Loucy (cell line): ENCODE data around the gene NSUN2.
"Not testable (repeated sequence)": the region's sequence is repeated elsewhere in the genome, so short reads cannot be mapped to it uniquely, and the experiment has no call there.

Experiments used
- H2AFZ ChIP-seq: fragments of 200-600 bp; sonication (generic); 2 replicates; pipeline ENCODE4 v1.6.0; 2016; ENCODE audit warnings: antibody characterized with exemption, mild to moderate bottlenecking, low read length, moderate library complexity
- H3F3A ChIP-seq: fragments of 200-600 bp; 2 replicates; pipeline ENCODE4 v1.6.0; 2016; ENCODE audit warnings: antibody characterized with exemption, low read depth, mild to moderate bottlenecking
- H3K27me3 ChIP-seq: fragments of 200-600 bp; sonication (generic); 2 replicates; pipeline ENCODE4 v1.6.1; 2014; ENCODE audit warnings: low read length, mild to moderate bottlenecking; ENCODE audit not compliant: insufficient read depth, poor library complexity, severe bottlenecking
- H3K36me3 ChIP-seq: fragments of 200-600 bp; sonication (generic); 2 replicates; pipeline ENCODE4 v1.6.1; 2016; ENCODE audit warnings: low read length; ENCODE audit not compliant: insufficient read depth
- H3K4me1 ChIP-seq: fragments of 200-600 bp; sonication (generic); 2 replicates; pipeline ENCODE4 v1.5.1; 2014; ENCODE audit warnings: low read length, mild to moderate bottlenecking; ENCODE audit not compliant: insufficient read depth, poor library complexity, severe bottlenecking
- H3K4me2 ChIP-seq: fragments of 200-600 bp; sonication (generic); 2 replicates; pipeline ENCODE4 v1.6.0; 2014; ENCODE audit warnings: antibody characterized with exemption, low read length, low read depth, mild to moderate bottlenecking; ENCODE audit not compliant: poor library complexity, severe bottlenecking
- H3K4me3 ChIP-seq: fragments of 200-600 bp; sonication (generic); 2 replicates; pipeline ENCODE4 v1.5.1; 2014; ENCODE audit warnings: low read length, mild to moderate bottlenecking, mixed read lengths; ENCODE audit not compliant: poor library complexity, severe bottlenecking
- H3K79me2 ChIP-seq: fragments of 200-600 bp; sonication (generic); 2 replicates; pipeline ENCODE4 v1.6.1; 2014; ENCODE audit warnings: low read length; ENCODE audit not compliant: insufficient read depth
- H3K9ac ChIP-seq: fragments of 200-600 bp; sonication (generic); 2 replicates; pipeline ENCODE4 v1.6.0; 2014; ENCODE audit warnings: mild to moderate bottlenecking, low read depth, low read length, moderate library complexity; ENCODE audit not compliant: poor library complexity, severe bottlenecking
- H3K9me2 ChIP-seq: fragments of 200-600 bp; sonication (generic); replicated peaks from 2 replicates; pipeline ENCODE4 v1.6.1; 2016; ENCODE audit warnings: low read depth, low read length, mixed read lengths
- H3K9me3 ChIP-seq: fragments of 200-600 bp; sonication (generic); 2 replicates; pipeline ENCODE4 v1.6.1; 2014; ENCODE audit warnings: mild to moderate bottlenecking, antibody characterized with exemption, low read length, low read depth; ENCODE audit not compliant: insufficient read depth
- H4K20me1 ChIP-seq: fragments of 200-600 bp; sonication (generic); 2 replicates; pipeline ENCODE4 v1.6.0; 2014; ENCODE audit warnings: antibody characterized with exemption, low read length, mild to moderate bottlenecking; ENCODE audit not compliant: insufficient read depth, poor library complexity, severe bottlenecking
- EZH2phosphoT487 ChIP-seq: fragments of 200-600 bp; IDR thresholded peaks from 2 replicates; pipeline ENCODE4 v1.6.1; 2018; ENCODE audit warnings: antibody characterized with exemption, mild to moderate bottlenecking, moderate library complexity, borderline replicate concordance
- TF ChIP-seq, protein P1 (sequence below): fragments of 200-600 bp; sonication (generic); conservative IDR thresholded peaks from 2 replicates; pipeline ENCODE4 v1.5.1; 2014; ENCODE audit warnings: mild to moderate bottlenecking, antibody characterized with exemption, low read length

Gene NSUN2

DNA sequence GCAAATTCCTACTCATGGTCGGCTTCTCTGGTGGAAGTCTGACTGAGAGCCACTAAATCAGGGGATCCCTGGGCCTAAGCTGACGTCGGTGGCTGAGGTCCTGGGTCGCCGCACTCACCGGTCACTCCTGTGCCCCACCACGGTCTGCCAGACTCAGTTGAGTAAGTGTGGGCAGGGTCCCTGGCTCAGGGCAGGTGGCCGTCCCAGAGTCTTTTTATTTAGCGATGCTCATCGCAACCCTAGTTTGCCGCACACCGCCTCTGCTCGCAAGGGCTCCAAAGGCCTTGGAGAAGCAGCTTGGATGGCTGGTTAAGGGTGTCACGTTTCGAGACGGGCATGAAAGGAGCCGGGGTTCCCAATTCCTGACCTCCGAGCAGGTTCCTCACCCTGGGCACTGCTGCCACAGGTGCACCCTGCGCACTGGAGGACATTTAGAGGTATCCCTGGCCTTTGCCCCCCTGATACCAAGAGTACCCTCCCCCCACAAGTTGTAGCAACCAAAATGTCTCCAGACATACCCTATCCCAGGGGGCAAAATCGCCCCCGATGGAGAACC, 59.9 kb downstream of the NSUN2 start:
- Histone ChIP-seq H3F3A (no peaks in the 10 kb centered on the region), H3K27me3 (no peaks in the 10 kb centered on the region), H3K4me1 (no peaks in the 10 kb centered on the region), H2AFZ (no peak overlapping the region), H3K4me2 (no peak overlapping the region), H3K9me3 (peaks cover 3% of the 10 kb centered on the region; the same call in 1 of the 2 replicates), H3K4me3 (no peak overlapping the region), H3K9ac (no peak overlapping the region), H3K36me3 (no peaks in the 10 kb centered on the region), H3K79me2 (no peaks in the 10 kb centered on the region), H3K9me2 (no peaks in the 10 kb centered on the region), H4K20me1 (no peaks in the 10 kb centered on the region)
- TF ChIP-seq, protein P1, sequence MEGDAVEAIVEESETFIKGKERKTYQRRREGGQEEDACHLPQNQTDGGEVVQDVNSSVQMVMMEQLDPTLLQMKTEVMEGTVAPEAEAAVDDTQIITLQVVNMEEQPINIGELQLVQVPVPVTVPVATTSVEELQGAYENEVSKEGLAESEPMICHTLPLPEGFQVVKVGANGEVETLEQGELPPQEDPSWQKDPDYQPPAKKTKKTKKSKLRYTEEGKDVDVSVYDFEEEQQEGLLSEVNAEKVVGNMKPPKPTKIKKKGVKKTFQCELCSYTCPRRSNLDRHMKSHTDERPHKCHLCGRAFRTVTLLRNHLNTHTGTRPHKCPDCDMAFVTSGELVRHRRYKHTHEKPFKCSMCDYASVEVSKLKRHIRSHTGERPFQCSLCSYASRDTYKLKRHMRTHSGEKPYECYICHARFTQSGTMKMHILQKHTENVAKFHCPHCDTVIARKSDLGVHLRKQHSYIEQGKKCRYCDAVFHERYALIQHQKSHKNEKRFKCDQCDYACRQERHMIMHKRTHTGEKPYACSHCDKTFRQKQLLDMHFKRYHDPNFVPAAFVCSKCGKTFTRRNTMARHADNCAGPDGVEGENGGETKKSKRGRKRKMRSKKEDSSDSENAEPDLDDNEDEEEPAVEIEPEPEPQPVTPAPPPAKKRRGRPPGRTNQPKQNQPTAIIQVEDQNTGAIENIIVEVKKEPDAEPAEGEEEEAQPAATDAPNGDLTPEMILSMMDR = no peak
- no peak for TF ChIP-seq EZH2phosphoT487

DNA sequence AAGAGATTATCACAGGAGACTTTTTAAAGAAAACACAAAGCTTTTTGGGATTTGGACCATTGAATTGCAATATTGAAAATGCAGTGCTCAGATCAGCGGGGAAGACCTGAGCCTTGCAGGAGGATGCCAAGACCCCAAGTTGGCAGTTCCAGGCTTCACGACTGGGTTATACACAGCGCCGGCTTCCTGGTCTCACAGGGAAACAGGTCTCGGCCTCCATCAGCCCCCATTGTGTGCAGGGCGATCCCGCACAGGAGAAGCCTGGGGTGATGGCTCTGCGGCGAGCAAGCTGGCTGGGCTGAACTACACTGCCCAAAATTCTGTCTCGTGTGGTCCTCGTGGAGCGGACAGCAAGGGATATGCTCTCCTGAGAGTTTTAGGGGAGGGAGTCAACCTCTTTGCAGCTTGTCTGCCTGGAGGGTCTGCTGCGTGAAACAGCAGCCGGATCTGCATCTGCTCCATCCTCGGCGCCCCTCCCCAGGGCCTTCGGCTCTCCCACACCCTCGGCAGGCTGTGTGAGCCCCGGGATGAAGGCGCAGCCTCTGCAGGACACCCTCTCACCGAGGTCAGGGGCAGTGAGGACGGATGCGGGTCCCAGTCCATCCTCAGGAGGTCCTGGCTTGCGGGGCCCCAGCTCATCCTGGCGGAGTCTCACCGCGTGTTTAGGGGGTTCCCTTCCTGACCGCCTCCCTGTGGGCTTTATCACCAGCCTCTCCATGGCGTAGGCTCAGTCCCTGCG, 60.6 kb downstream of the NSUN2 start:
- Histone ChIP-seq H3K4me1 (no peaks in the 10 kb centered on the region), H3K9ac (no peak overlapping the region), H3K9me2 (no peaks in the 10 kb centered on the region), H3K27me3 (no peaks in the 10 kb centered on the region), H3K79me2 (no peaks in the 10 kb centered on the region), H4K20me1 (no peaks in the 10 kb centered on the region), H3K4me2 (no peak overlapping the region), H3K36me3 (no peaks in the 10 kb centered on the region), H3K4me3 (no peak overlapping the region), H3K9me3 (peaks cover 3% of the 10 kb centered on the region; the same call in 1 of the 2 replicates), H3F3A (no peaks in the 10 kb centered on the region), H2AFZ (no peak overlapping the region)
- TF ChIP-seq, protein P1 = no peak
- TF ChIP-seq EZH2phosphoT487 = no peak

DNA sequence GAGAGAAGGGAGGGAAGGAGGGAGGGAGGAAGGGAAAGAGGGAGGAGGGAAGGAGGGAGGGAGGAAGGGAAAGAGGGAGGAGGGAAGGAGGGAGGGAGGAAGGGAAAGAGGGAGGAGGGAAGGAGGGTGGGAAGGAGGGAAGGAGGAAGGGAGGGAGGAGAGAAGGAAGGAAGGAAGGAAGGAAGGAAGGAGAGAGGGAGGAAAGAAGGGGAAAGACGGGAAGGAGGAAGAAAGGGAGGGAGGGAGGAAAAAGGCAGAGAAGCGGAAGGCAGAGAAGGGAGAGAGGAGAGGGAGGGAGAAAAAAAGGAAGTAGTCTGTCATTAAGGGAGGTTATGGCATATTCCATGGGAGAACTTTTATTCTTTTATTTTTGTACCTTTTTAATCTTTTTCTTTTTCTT, 61.2 kb downstream of the NSUN2 start:
- H3K9me2 ChIP-seq, H3K4me1 ChIP-seq, H3K9me3 ChIP-seq, H3K4me3 ChIP-seq, H4K20me1 ChIP-seq, H3K36me3 ChIP-seq, H3K4me2 ChIP-seq, H3F3A ChIP-seq, H3K9ac ChIP-seq, H3K79me2 ChIP-seq, H3K27me3 ChIP-seq, H2AFZ ChIP-seq: not testable (repeated sequence)

DNA sequence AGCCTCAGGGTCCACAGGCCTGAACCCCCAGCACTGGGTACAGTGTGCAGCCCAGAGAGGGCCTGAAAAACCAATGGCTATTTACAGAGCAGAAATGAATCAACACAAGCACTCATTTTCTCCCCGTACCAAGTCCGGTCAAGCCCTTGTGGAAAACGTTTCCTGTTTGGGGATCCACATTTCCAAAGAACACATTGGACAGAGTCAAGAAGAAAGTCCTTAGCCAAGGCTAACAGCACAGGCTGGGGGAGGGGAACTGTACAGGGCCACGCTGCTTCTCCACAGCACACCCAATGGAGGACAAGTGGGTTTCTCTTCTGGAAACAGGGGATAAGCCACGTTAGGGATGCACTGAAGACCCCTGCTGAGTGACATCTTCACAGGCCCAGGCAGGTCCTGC, 62.3 kb downstream of the NSUN2 start:
- Histone ChIP-seq H3K9me2 (no peaks in the 10 kb centered on the region), H3K27me3 (no peaks in the 10 kb centered on the region), H4K20me1 (no peaks in the 10 kb centered on the region), H3F3A (no peaks in the 10 kb centered on the region), H3K79me2 (no peaks in the 10 kb centered on the region), H3K36me3 (no peaks in the 10 kb centered on the region), H3K9ac (no peak overlapping the region), H3K9me3 (peaks cover 3% of the 10 kb centered on the region; the same call in 1 of the 2 replicates), H3K4me1 (no peaks in the 10 kb centered on the region), H2AFZ (no peak overlapping the region), H3K4me2 (no peak overlapping the region), H3K4me3 (no peak overlapping the region)
- no peak for TF ChIP-seq EZH2phosphoT487
- TF ChIP-seq, protein P1 = no peak
